Measurements from ENCODE around the gene TCF4.

- no peak for TF ChIP-seq ZBTB49 (tag by site-specific recombination; IDR thresholded peaks at IDR 0.05; ENCODE audit: low read depth)
- no peak for TF ChIP-seq GLI4 (tag by site-specific recombination; IDR thresholded peaks at IDR 0.05)
- no peak for TF ChIP-seq ZNF138 (tag by site-specific recombination; IDR thresholded peaks at IDR 0.05; ENCODE audit: borderline replicate concordance)
- TF ChIP-seq SALL2 (tag by site-specific recombination; IDR thresholded peaks at IDR 0.05; ENCODE audit: borderline replicate concordance) = no peak
- no peak for TF ChIP-seq CTCF (tag by site-specific recombination; IDR thresholded peaks at IDR 0.05)
- no peak for TF ChIP-seq ZNF791 (tag by site-specific recombination; IDR thresholded peaks at IDR 0.05)
These were observed 286.2 kb downstream of the TCF4 start for GRCh38 chr18:55301824-55302166.
